NCI-H1048 (cell line): ENCODE measurements around the gene ST3GAL3.

ENCODE experiments used
- DNase-seq: peaks from one replicate; lab custom pipeline; 2025; lab: John Stamatoyannopoulos, UW

The ST3GAL3 gene

GRCh38 chr1:43786960-43787359 lies 79.6 kb downstream of the ST3GAL3 start:
- no peak for DNase-seq

GRCh38 chr1:43789604-43790550 lies 82.5 kb downstream of the ST3GAL3 start:
- DNase-seq, result no peak

GRCh38 chr1:43791243-43791642 lies 83.9 kb downstream of the ST3GAL3 start:
- DNase-seq, result no peak

DNA sequence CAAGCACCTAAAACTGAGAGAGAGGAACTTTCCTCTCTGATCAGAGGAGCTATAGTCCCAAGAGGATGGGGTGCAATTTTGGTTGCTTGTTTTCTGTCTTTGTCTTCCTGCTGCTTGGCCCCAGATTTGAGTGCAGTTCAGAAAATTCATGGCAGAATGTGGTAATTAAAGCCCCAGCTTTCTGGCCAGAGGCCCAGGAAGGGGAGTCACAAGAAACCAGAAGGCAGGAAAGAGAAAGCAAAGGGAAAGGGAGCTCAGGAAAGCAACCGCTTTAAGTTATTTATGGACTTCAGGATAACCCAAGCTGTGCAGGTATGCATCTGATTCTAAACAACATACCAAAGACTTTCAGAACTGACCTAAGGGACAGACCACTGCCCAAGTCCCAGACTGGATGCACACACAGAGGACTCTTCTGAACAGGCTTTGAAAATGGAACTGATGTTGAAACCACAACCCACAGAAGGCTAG lies 88.8 kb downstream of the ST3GAL3 start:
- DNase-seq, result no peak

DNA sequence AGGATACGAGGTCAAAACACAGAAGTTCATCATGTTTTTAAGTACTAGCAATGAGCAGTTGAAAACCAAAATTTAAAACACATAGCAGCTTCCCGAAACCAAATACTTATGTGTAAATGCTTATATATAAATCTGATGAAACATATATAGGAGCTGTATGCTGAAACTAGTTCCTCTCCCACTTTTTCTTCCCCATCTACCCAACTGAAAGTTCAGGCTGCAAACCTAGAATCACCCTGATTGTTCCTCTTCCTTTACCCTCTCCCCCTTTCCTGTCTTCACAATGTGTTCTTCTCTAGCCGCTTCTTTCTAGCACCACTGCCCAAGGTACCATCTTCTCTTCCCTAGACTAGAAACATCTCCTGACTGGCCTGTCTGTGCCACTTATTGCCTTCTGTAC lies 90.6 kb downstream of the ST3GAL3 start:
- no peak for DNase-seq

GRCh38 chr1:43799656-43800635 lies 92.6 kb downstream of the ST3GAL3 start:
- no peak for DNase-seq

- no peak for DNase-seq
Measured at GRCh38 chr1:43800771-43801170, 93.4 kb downstream of the ST3GAL3 start.

GRCh38 chr1:43801203-43801602 lies 93.9 kb downstream of the ST3GAL3 start:
- no peak for DNase-seq

DNA sequence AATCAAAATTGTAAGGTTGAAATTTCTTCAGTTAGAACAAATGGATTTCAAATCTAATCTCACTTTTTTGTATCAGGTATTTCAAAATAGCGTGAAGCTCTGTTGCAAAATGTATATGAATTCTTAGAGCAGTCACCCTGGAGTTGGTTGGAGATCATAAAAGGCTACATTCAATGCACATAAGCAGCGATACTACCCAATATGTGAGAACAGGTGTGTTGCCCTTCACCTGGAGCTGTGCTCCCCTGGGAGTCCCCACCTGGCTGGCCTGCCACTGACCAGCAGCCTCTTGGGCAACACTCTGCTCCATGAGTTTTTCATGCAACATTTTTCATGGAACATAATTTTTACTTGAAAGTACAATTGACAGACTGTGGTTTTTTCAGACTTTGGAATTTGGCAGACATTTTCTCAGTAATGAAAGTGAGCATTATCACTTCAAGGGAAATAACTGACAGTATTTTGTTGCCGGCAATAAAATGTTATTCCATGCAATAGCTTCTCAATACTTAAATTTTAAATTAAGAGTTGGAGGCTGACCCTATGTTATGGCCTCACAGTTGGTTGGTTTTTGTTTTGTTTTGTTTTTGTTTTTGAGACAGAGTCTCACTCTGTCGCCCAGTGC lies 95.1 kb downstream of the ST3GAL3 start:
- no peak for DNase-seq

GRCh38 chr1:43803105-43803504 lies 95.8 kb downstream of the ST3GAL3 start:
- no peak for DNase-seq

DNA sequence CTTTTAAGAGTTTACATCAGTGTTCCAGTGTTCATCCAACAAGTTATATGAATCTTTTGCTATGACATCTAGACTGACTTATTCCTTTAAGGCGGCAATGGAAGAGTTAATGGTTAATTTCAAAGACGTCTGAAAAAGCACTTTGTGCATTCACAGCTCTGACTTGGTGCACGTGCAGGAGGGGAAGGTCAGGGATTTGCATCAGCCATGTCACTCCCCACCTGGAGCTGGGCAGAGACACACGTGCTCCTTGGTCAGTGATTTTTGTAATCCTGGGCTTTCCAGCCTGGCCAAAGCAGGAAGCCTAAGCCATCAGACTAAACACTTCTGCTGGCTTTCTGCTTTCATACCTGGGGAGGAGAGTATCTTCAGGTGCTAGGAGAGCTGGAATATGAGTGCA lies 96.3 kb downstream of the ST3GAL3 start:
- no peak for DNase-seq

DNA sequence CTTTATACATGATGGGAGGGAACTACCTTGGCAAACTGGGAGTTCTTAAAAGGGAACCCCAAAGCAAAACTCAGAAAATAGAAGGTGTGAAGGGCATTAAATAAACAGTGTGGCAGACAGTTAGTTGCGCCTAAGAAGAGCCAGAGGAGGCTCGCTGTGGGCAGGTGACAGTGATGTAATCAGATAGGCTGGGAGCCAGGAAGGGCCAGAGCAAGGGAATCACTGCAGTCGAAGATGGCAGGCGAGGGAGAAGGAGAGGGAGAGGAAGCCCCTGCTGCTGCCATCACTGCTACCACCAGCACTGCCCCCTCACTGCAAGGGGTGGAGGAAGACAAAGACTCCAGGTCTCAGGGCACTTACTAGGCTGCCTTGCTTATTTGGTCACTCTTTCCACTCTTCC lies 97.2 kb downstream of the ST3GAL3 start:
- no peak for DNase-seq

- DNase-seq, result no peak
Measured at GRCh38 chr1:43805340-43805739, 98.0 kb downstream of the ST3GAL3 start.

- no peak for DNase-seq
Measured at GRCh38 chr1:43806183-43806582, 98.8 kb downstream of the ST3GAL3 start.

DNA sequence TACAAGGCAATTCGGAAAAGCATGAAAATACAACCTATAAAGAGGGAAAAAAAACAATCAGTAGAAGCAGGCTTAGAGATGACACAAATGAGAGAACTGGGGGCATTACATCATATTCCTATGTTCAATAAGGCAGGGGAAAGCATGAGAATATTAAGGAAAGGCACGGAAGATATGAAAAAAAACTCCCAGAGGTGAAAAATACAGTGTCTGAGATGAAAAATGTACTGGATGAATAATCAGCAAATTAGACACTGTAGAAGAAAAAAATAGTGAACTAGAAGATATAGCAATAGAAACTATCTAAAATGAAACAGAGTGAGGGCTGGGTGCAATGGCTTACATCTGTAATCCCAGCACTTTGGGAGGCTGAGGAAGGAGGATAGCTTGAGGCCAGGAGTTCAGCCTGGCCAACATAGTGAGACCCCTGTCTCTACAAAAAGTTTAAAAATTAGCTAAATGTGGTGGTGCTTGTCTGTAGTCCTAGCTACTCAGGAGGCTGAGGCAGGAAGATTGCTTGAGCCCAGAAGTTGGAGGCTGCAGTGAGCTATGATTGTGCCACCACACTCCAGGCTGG lies 101.8 kb downstream of the ST3GAL3 start:
- DNase-seq, result no peak

DNA sequence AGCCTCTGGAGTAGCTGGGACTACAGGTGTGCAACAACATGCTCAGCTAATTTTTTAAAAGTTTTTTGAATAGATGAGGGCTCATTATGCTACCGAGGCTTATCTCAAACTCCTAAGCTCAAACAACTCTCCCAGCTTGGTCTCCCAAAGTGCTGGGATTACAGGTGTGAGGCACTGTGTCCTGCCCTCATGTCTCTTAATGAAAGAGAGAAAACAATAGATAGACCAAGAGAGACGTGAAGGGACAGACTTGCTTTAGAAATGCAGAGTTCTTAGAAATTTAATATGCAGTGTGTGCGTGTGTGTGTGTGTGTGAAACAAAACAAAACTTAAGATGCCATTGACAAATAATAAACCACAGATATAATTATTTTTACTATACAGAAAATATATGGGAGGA lies 105.2 kb downstream of the ST3GAL3 start:
- no peak for DNase-seq

- DNase-seq, result no peak
Measured at GRCh38 chr1:43814401-43814800, 107.1 kb downstream of the ST3GAL3 start.

DNA sequence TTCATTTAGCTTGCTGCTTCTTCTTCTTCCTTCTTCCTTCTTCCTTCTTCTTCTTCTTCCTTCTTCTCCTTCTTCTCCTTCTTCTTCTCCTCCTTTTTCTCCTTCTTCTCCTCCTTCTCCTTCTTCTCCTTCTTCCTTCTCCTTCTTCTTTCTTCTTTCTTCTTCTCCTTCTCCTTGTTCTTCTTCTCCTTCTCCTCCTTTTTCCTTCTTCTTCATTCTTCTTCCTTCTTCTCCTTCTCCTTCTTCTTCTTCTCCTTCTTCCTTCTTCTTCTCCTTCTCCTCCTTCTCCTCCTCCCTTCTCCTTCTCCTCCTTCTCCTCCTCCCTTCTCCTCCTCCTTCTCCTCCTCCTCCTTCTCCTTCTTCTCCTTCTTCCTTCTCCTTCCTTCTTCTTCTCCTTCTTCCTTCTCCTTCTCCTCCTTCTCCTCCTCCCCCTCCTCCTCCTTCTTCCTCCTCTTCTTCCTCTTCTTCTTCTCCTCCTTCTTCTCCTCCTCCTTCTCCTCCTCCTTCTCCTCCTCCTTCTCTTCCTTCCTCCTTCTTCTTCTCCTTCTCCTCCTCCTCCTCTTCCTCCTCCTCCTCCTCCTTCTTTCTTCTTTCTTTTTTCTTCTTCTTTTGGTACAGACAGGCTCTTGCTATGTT lies 110.1 kb downstream of the ST3GAL3 start:
- DNase-seq, result no peak

DNA sequence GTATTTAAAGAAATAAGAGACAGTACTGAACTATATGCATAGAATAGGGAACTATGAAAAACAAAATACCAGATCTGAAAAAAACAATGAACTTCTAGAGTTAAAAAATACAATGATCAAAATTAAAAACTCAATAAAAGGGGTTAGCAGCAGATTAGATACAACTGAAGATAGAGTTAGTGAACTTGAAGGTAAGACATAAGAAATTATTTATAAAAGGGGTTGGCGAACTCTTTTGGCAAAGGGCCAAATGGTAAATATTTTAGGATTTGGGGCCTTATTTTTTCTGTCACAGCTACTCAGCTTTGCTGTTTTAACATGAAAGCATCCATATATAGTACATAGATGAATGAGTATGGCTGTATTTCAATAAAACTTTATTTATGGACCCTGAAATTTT lies 111.4 kb downstream of the ST3GAL3 start:
- DNase-seq, result no peak

GRCh38 chr1:43819357-43819756 lies 112.0 kb downstream of the ST3GAL3 start:
- DNase-seq, result no peak

DNA sequence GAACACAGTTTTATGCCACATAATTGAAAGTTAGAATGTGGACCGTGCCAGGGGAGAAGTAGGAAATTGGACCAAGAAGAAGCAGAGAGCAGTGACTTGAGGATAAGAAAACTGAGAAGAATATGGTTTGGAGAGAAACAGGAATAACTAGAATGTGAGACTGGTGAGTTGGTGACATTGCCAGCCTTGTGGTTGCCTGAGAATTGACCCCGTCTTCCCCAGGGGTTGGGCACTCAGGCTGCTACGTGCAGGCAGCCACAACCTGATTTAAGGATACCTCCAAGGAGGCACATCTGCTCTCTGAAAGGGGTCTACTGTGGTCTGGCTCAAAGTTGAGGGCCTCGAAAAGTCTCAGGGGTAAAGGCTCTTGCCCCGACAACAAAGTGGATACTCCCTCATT lies 114.1 kb downstream of the ST3GAL3 start:
- no peak for DNase-seq
